ENCODE data around the gene TRAPPC5.

Gene TRAPPC5

GRCh38 chr19:7705387-7706187 lies 25.0 kb downstream of the TRAPPC5 start:
- H3K36me3 ChIP-seq (ENCODE audit: control insufficient read depth in 1 of 2, insufficient read depth in 2 of 2, low read depth in 1 of 2, low read length in 2 of 2) = no peaks in the 10 kb centered on the region
- no peak overlapping the region for H2AFZ ChIP-seq (ENCODE audit: low read depth, low read length)
- no peak overlapping the region for H3K27ac ChIP-seq (ENCODE audit: low read length, poor library complexity, severe bottlenecking)
- no peak overlapping the region for H2AK5ac ChIP-seq (ENCODE audit: low read length, severe bottlenecking)
- 87% methylated on average over 22 of the region's 24 CpGs for WGBS
- no peak overlapping the region for H3K23ac ChIP-seq (ENCODE audit: low read length in 2 of 2)
- no peak overlapping the region for H3K4me3 ChIP-seq (ENCODE audit: insufficient read depth in 1 of 2, low read depth in 1 of 2, low read length in 2 of 2)
- no peak overlapping the region for H3K4ac ChIP-seq (ENCODE audit: low read depth in 1 of 2, low read length in 2 of 2)
- no peak overlapping the region for H2BK120ac ChIP-seq (ENCODE audit: low read depth, low read length)
- no peak overlapping the region for H2BK5ac ChIP-seq (ENCODE audit: low read depth, low read length, poor library complexity, severe bottlenecking)
- no peak overlapping the region for H4K91ac ChIP-seq (ENCODE audit: low read length)
- H3K4me2 ChIP-seq (ENCODE audit: low read length, poor library complexity, severe bottlenecking) = no peak overlapping the region
- no peaks in the 10 kb centered on the region for H3K79me1 ChIP-seq (replicated peaks; ENCODE audit: low read length, poor library complexity, severe bottlenecking)
- no peaks in the 10 kb centered on the region for H3K4me1 ChIP-seq (ENCODE audit: control insufficient read depth, insufficient read depth, low read depth, low read length)
- H3K27me3 ChIP-seq (ENCODE audit: control insufficient read depth in 1 of 2, insufficient read depth in 1 of 2, low read length in 2 of 2) = peaks cover 0 to 57% of the 10 kb centered on the region in 2 experiments
- no peak overlapping the region for H4K8ac ChIP-seq (ENCODE audit: low read length)
- no peak overlapping the region for H3K9ac ChIP-seq (ENCODE audit: low read length)
- no peak for DNase-seq
- H3K9me3 ChIP-seq (ENCODE audit: control insufficient read depth, low read length) = no peaks in the 10 kb centered on the region
- no peak overlapping the region for H2BK12ac ChIP-seq (ENCODE audit: low read length in 2 of 2)
- no peak overlapping the region for H2BK15ac ChIP-seq (ENCODE audit: low read depth, poor library complexity, severe bottlenecking)
- H3K14ac ChIP-seq (ENCODE audit: low read length in 2 of 2) = no peak overlapping the region
- H3K18ac ChIP-seq (ENCODE audit: low read depth in 1 of 2, low read length in 2 of 2) = no peak overlapping the region

GRCh38 chr19:7706188-7706954 lies 25.7 kb downstream of the TRAPPC5 start:
- Histone ChIP-seq H2BK5ac (ENCODE audit: low read depth, low read length, poor library complexity, severe bottlenecking) (no peak overlapping the region), H3K4me2 (ENCODE audit: low read length, poor library complexity, severe bottlenecking) (no peak overlapping the region), H3K4me3 (ENCODE audit: insufficient read depth in 1 of 2, low read depth in 1 of 2, low read length in 2 of 2) (no peak overlapping the region), H3K9me3 (ENCODE audit: control insufficient read depth, low read length) (no peaks in the 10 kb centered on the region), H3K27me3 (ENCODE audit: control insufficient read depth in 1 of 2, insufficient read depth in 1 of 2, low read length in 2 of 2) (peaks cover 0 to 52% of the 10 kb centered on the region in 2 experiments), H3K79me1 (replicated peaks; ENCODE audit: low read length, poor library complexity, severe bottlenecking) (no peaks in the 10 kb centered on the region), H3K18ac (ENCODE audit: low read depth in 1 of 2, low read length in 2 of 2) (no peak overlapping the region), H4K8ac (ENCODE audit: low read length) (no peak overlapping the region), H3K4me1 (ENCODE audit: control insufficient read depth, insufficient read depth, low read depth, low read length) (no peaks in the 10 kb centered on the region), H4K91ac (ENCODE audit: low read length) (no peak overlapping the region), H2BK12ac (ENCODE audit: low read length in 2 of 2) (no peak overlapping the region), H3K27ac (ENCODE audit: low read length, poor library complexity, severe bottlenecking) (no peak overlapping the region), H2AFZ (ENCODE audit: low read depth, low read length) (no peak overlapping the region), H3K14ac (ENCODE audit: low read length in 2 of 2) (no peak overlapping the region), H3K36me3 (ENCODE audit: control insufficient read depth in 1 of 2, insufficient read depth in 2 of 2, low read depth in 1 of 2, low read length in 2 of 2) (no peaks in the 10 kb centered on the region), H3K9ac (ENCODE audit: low read length) (no peak overlapping the region), H2BK15ac (ENCODE audit: low read depth, poor library complexity, severe bottlenecking) (no peak overlapping the region), H3K4ac (ENCODE audit: low read depth in 1 of 2, low read length in 2 of 2) (no peak overlapping the region), H3K23ac (ENCODE audit: low read length in 2 of 2) (no peak overlapping the region), H2BK120ac (ENCODE audit: low read depth, low read length) (no peak overlapping the region), H2AK5ac (ENCODE audit: low read length, severe bottlenecking) (no peak overlapping the region)
- 80% methylated on average over 12 of the region's 14 CpGs for WGBS
- no peak for DNase-seq

GRCh38 chr19:7706955-7707456 lies 26.4 kb downstream of the TRAPPC5 start:
- Histone ChIP-seq H2BK15ac (ENCODE audit: low read depth, poor library complexity, severe bottlenecking) (no peak overlapping the region), H3K18ac (ENCODE audit: low read depth in 1 of 2, low read length in 2 of 2) (no peak overlapping the region)
- WGBS = 57% methylated on average over 3 of the region's 8 CpGs

GRCh38 chr19:7709932-7710460 lies 29.4 kb downstream of the TRAPPC5 start:
- Histone ChIP-seq H3K9ac (ENCODE audit: low read length) (no peak overlapping the region), H3K27me3 (ENCODE audit: control insufficient read depth in 1 of 2, insufficient read depth in 1 of 2, low read length in 2 of 2) (peaks cover 0 to 27% of the 10 kb centered on the region in 2 experiments), H2BK12ac (ENCODE audit: low read length in 2 of 2) (no peak overlapping the region), H3K4me1 (ENCODE audit: control insufficient read depth, insufficient read depth, low read depth, low read length) (no peaks in the 10 kb centered on the region), H2AK5ac (ENCODE audit: low read length, severe bottlenecking) (no peak overlapping the region), H2BK15ac (ENCODE audit: low read depth, poor library complexity, severe bottlenecking) (no peak overlapping the region), H3K79me1 (replicated peaks; ENCODE audit: low read length, poor library complexity, severe bottlenecking) (no peaks in the 10 kb centered on the region), H3K14ac (ENCODE audit: low read length in 2 of 2) (no peak overlapping the region), H3K18ac (ENCODE audit: low read depth in 1 of 2, low read length in 2 of 2) (no peak overlapping the region), H3K4me3 (ENCODE audit: insufficient read depth in 1 of 2, low read depth in 1 of 2, low read length in 2 of 2) (no peak overlapping the region), H4K8ac (ENCODE audit: low read length) (no peak overlapping the region), H3K23ac (ENCODE audit: low read length in 2 of 2) (no peak overlapping the region), H3K4ac (ENCODE audit: low read depth in 1 of 2, low read length in 2 of 2) (no peak overlapping the region), H2AFZ (ENCODE audit: low read depth, low read length) (no peak overlapping the region), H2BK120ac (ENCODE audit: low read depth, low read length) (no peak overlapping the region), H3K4me2 (ENCODE audit: low read length, poor library complexity, severe bottlenecking) (no peak overlapping the region), H2BK5ac (ENCODE audit: low read depth, low read length, poor library complexity, severe bottlenecking) (no peak overlapping the region), H3K9me3 (ENCODE audit: control insufficient read depth, low read length) (no peaks in the 10 kb centered on the region), H4K91ac (ENCODE audit: low read length) (no peak overlapping the region), H3K36me3 (ENCODE audit: control insufficient read depth in 1 of 2, insufficient read depth in 2 of 2, low read depth in 1 of 2, low read length in 2 of 2) (no peaks in the 10 kb centered on the region), H3K27ac (ENCODE audit: low read length, poor library complexity, severe bottlenecking) (no peak overlapping the region)
- no peak for DNase-seq
- 83% methylated on average over 9 of the region's 10 CpGs for WGBS

More at GRCh38 chr19:7706955-7707456, 26.4 kb downstream of the TRAPPC5 start:
- no peak overlapping the region for H3K23ac ChIP-seq (ENCODE audit: low read length in 2 of 2)
- no peak overlapping the region for H3K4ac ChIP-seq (ENCODE audit: low read depth in 1 of 2, low read length in 2 of 2)
- H3K9ac ChIP-seq (ENCODE audit: low read length) = no peak overlapping the region
- H3K36me3 ChIP-seq (ENCODE audit: control insufficient read depth in 1 of 2, insufficient read depth in 2 of 2, low read depth in 1 of 2, low read length in 2 of 2) = no peaks in the 10 kb centered on the region
- H3K27ac ChIP-seq (ENCODE audit: low read length, poor library complexity, severe bottlenecking) = no peak overlapping the region
- H2AFZ ChIP-seq (ENCODE audit: low read depth, low read length) = no peak overlapping the region
- no peak overlapping the region for H3K4me3 ChIP-seq (ENCODE audit: insufficient read depth in 1 of 2, low read depth in 1 of 2, low read length in 2 of 2)
- no peak overlapping the region for H2BK120ac ChIP-seq (ENCODE audit: low read depth, low read length)
- no peak overlapping the region for H2AK5ac ChIP-seq (ENCODE audit: low read length, severe bottlenecking)
- no peaks in the 10 kb centered on the region for H3K4me1 ChIP-seq (ENCODE audit: control insufficient read depth, insufficient read depth, low read depth, low read length)
- no peak overlapping the region for H4K8ac ChIP-seq (ENCODE audit: low read length)
- no peak overlapping the region for H3K4me2 ChIP-seq (ENCODE audit: low read length, poor library complexity, severe bottlenecking)
- no peak overlapping the region for H2BK5ac ChIP-seq (ENCODE audit: low read depth, low read length, poor library complexity, severe bottlenecking)
- H3K14ac ChIP-seq (ENCODE audit: low read length in 2 of 2) = no peak overlapping the region
- no peaks in the 10 kb centered on the region for H3K9me3 ChIP-seq (ENCODE audit: control insufficient read depth, low read length)
- H4K91ac ChIP-seq (ENCODE audit: low read length) = no peak overlapping the region
- no peak overlapping the region for H2BK12ac ChIP-seq (ENCODE audit: low read length in 2 of 2)
- peaks cover 0 to 48% of the 10 kb centered on the region in 2 experiments for H3K27me3 ChIP-seq (ENCODE audit: control insufficient read depth in 1 of 2, insufficient read depth in 1 of 2, low read length in 2 of 2)
- DNase-seq = no peak
- no peaks in the 10 kb centered on the region for H3K79me1 ChIP-seq (replicated peaks; ENCODE audit: low read length, poor library complexity, severe bottlenecking)

Data from mesenchymal stem cell (in vitro differentiated cells and primary cell).